GM19395 (cell line): Measurements from ENCODE around the gene NXN.
"Not testable (repeated sequence)": the region's sequence is repeated elsewhere in the genome, so short reads cannot be mapped to it uniquely, and the experiment has no call there.

Source experiments
- ATAC-seq: cut with Tn5 transposase; IDR thresholded peaks from one replicate; pipeline ENCODE4 v1.9.1; 2021; ENCODE audit warnings: mild to moderate bottlenecking, moderate library complexity; ENCODE audit not compliant: unreplicated experiment

The NXN gene

DNA sequence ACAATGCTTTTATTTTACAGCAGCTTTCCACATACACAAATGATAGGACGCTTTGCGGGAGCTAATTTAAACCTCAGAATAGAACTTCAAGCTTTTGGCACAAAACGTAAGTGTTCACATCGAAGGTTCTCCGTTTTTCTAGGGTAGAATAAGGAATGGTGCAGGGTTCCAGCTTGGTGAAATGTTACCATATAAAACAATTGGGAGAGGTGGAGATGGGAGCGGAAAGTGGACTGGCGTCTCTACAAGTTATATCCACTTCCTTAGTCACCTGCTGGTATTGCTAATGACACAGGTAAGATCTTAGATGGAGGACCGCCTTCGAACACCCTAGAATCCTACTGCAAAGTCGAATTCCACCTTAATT, 1.7 kb upstream of the NXN start:
- ATAC-seq = no peak

DNA sequence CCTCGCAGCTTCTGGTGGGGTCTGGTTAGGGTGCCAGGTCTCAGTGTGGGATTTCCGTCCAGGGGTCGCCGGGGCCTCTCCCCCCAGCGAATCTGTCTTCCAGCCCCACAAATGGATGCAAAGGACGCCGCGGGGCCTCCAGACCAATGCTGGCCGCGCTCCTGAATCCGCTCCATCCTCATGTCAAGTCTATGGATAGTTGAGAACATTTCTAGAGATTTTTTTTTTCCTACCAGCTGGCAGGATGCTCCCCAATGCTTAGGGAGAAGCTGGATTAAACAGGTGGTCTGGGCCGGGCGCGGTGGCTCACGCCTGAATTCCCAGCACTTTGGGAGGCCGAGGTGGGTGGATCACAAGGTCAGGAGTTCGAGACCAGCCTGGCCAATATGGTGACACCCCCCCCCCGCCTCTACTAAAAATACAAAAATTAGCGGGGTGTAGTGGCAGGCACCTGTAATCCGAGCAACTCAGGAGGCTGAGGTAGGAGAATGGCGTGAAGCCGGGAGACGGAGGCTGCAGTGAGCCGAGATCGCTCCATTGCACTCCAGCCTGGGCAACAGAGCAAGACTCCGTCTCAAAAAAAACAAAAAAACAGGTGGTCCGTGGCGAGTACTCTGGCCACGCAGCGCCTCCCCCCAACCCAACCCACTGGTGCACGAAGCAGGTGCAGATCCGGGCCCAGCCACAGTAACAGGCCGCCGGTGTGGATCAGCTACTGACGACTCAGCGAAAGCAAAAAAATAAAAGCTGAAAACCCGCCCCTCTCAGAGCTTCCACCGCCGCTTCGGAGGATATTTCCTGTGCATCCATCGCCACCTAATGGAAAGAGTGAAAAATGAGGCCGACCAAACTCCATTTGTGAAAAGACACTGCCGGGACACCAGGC, 1.1 kb upstream of the NXN start:
- ATAC-seq = peak; percentile 63

DNA sequence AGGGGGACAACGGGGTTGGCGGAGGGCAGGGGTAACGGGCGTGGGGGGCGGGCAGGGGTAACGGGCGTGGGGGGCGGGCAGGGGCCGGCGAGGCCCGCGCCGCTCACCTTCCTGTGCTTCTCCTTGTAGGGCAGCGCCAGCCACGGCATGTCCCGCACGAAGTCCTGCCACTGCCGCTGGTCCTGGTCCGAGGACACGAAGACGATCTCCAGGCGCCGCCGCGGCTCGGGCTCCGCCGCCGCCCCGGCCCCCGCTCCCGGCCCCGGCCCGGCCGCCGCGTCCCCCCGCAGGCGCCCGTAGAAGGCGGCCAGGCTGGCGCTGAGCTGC, 401 bp downstream of the NXN start:
- ATAC-seq = peak; percentile 50

DNA sequence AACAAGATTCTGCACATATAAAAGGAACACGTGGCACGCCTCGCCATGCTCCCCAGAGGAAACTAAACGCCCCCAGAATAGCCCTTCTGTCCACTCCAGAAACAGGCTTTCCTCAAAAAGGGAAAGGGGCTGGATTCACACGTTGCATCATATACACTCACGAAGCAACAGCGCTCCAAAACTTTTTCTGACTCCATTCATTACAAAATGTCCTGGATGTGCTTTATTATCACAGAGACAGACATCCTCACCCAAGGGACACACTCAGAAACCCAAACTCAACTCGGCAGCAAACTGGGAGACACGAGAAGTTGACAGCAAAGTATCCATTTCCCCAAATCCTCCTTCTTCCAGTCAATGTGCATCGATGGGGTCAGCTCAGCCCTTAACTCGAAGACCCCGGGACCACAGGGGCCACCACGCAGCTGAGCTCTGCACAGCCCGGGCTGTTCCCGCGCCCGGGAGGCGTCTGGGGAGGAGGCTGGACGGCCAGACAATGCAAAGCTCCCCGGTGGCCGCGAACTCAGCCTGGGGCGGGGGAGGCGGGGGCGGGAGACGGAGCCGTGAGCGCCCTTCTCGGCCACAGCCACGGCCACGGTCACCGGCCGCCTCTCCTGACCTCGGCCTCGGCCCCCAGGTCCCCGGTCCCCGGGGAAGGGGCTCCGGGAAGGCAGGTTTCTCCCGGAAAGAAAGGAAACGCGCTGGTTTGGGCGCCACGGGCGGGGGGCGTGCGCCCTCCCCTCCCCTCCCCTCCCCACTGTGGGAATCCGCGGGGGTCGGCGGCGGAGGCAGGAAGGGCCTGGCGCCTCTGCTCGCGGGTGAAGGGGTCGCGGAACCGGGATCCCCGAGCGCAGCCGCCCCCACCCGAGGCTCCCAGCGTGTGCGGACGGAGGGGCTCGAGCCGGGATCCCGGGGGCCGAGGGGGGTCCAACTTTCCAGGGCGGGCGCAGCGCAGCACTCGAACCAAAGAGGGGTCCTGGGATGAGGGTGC, 1.2 kb downstream of the NXN start:
- ATAC-seq = no peak

DNA sequence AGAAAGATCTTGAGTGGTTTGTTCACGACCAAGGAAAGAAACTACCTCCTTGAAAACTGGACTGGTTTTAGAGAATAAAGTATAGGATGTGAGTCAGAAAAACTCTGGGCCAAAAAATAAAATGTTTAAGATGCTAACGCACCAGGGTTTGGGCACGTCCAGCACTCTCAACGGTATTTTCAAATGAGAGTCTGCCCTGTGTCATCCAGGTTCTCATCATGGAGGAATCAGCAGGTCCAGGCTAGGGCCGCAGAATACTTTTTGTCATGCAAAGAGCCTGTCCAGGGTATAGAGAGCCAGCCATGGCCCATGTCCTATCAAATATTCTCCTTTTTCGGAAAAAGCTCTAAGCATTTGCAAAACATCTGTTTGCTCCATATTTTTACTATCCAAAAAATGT, 2.4 kb downstream of the NXN start:
- no peak for ATAC-seq

DNA sequence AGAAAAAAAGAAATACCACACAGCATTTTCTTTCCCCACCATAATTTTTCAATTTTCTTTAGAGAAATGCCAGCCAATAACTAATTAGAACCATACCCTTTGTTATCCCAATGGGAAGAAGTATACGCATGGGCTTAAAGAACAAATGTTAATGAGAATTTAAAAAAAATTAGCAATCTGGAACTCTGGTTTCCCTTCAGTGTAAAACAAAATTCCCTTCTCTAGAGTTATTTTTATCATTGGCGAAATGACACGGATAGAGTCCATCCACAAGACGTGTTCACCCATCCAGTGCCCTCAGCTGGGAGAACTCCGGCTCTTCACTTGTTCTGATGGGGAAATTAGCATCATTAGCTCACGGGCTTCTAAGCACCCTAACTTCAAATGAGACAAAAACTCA, 3.3 kb downstream of the NXN start:
- ATAC-seq = no peak

DNA sequence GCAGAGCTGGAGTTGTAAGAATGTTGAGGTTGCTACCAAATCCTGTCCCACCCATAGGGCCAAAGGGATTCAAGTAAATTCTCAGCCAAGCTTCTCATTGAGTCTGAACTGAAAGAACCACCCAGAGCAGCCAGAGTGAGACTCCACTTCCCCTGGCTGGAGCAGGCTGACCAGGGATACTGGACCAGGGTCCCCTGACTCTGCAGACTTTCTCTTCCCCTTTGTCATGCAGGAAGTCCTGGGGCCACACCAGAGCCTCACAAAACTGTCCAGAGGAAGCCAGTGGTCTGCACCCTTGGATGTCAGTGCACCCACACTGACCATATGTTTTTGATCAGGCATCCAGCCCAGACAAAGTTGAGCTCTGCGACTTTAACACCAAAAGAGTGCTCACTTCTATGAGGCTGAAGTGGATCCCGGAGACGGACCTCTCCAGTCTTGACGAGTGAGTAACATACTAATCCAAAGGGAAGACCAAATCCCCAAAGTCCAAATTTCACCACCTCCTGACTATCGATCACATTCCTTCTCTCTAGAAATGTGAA, 4.1 kb downstream of the NXN start:
- no peak for ATAC-seq

DNA sequence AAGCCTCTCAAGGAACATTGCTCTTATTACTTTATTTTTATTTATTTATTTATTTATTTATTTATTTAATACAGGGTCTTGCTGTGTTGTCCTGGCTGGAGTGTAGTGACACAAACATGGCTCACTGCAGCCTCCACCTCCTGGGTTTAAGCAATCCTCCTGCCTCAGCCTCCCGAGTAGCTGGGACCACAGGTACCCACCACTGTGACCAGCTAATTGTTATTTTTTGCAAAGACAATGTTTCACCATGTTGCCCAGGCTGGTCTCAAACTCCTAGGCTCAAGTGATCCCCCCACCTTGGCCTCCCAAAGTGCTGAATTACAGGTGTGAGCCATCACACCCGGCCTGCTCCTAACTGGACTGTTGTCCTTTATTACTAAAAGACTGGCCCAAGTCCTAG, 4.8 kb downstream of the NXN start:
- ATAC-seq = not testable (repeated sequence)

DNA sequence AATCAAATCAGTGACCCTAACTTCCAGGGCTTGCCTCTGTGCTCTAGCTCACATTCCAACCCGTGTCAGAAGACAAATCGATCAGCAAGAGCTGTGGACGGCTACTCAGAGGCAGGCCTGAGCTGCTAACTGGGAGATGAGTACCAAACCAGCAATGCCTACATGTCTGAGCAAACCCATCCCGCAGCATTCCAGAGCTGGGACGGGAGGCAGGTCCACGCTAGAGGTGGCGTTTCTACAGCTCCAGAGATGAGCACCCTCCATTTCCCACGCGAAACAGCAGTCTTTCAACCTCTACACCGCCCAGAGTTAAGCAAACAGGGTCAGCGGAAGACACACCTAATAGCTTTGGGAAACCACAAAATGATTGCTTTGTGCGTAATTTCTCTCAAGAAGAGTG, 6.5 kb downstream of the NXN start:
- ATAC-seq = no peak

DNA sequence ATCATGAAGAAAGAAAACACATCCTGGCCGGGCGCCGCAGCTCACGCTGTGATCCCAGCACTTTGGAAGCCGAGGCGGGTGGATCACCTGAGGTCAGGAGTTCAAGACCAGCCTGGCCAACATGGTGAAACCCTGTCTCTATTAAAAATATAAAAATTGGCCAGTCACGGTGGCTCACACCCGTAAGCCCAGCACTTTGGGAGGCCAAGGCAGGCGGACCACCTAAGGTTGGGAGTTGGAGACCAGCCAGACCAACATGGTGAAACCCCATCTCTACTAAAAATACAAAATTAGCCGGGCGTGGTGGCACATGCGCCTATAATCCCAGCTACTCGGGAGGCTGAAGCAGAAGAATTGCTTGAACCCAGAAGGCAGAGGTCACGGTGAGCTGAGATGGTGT, 7.7 kb downstream of the NXN start:
- ATAC-seq = not testable (repeated sequence)

DNA sequence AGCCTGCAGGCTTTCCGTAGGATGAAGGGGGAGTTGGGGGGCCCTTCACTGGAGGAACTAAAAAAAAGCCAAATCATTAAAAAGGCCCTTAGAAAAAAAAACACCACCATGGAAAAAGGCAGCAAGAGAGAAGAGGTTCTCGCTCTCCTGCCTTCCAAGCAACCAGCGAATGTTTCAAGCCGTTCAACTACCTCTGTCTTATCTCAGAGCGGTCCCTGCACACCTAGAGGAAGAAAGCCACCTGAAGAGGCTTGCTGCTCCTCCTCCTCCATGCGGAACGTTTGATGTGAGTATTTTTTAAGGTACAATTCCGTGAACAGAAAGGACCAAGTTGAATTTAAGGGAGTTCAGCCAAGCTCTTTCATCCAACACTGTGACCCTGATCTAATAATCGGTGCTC, 9.2 kb downstream of the NXN start:
- no peak for ATAC-seq

DNA sequence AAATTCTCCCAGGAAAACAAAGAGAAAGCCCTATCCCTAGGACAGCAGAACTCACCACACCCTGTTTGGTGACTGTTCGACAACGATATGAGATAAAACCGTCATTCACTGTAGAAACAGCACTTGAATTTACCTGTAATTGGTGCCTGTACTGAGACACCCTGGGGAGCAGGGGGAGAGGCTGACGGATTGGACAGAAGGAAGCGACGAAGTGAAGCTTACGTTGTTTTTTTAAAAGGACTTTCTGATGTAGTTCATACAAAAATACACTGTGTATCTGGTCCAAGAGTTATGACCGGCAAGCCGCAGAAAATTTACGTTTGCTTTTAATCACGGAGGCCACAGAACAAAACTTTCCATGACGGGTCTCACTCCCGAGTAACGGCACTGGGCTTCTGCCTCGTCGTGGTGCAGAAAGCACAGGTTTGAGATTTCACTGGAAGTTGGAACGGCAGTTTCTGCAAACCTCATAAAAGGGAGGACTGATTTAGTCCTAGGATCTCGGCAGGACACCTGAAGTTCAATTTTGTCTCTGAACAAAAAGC, 9.7 kb downstream of the NXN start:
- no peak for ATAC-seq

DNA sequence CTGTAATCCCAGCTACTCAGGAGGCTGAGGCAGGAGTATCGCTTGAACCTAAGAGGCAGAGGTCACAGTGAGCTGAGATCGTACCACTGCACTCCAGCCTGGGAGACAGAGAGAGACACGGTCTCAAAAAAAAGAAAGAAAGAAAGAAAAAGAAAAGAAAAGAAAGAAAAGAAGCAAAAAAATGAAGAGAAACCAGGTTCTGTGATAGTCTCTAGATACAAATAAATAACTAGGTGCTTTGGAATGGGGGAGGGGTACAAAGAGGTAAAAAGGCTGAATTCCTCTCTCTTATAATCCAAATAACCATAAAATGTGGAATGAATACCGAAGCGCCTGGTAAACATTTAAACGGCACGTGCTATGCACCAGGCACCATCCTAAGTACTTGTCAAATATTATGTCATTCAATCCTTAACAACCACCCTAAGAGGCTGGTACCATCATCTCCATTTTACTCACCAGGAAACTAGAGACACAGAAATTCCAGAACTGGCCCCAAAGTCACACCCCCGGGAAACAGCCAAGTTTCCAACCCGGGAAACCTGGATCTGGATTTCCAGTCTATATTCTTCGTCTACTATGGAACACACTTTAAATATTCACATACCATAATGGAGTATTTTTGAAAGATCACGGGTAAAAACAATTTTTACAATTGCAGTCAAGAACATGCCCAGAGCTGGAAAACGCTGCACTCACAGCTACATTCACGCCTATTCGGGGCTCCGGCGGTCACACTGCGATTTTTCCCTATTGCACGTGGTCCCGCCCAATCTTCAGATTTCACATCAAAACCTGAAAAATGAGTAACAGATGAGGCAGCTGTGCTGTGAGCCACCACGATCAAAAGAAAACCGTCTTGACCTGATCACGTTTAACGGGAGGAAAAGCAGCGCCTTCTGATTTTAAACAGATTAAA, 10.5 kb downstream of the NXN start:
- ATAC-seq = no peak

DNA sequence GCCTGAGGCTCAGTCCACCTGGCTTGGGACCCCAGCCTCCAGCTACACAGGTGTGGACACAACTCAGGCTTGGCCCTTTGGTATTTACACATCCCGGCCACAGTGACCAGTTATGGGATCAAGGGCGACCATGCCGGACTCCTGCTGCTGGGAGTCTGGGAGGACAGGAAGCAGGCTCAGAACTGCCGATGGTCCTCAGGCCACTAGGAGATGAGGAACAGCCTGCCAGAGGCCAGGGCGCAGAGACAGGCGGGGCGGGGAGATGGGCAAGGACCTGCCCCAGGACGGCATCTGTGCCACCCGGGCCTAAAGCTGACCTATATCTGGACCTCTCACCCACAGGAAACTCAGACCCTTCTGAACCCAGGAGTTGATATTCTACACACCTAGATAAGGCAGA, 12.5 kb downstream of the NXN start:
- no peak for ATAC-seq

DNA sequence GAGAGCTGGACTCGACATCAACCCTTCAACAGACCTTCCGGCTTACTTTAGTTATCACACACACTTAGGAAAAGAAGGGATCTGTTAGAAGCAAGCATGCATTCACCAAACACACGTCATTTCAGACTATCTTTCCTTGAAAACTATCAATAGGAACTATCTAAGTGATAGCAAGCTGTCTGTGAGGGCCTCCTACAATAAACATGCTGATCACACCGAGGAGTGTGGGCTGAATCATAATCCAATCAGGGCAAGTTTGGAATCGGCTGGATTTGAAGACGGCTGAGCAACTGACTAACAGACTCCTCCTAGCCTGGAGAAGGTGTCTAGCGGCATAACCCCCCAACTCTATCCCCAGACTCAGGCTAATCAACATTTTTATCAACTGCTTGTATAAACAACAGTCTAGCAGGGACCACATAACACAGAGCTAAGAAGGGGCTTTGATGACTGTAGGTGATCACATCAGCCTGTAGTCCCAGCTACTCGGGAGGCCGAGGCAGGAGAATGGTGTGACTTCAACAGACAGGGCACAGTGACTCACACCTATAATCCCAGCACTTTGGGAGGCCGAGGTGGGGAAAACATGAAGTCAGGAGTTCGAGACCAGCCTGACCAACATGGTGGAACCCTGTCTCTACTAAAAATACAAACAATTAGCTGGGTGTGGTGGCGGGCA, 14.1 kb downstream of the NXN start:
- no peak for ATAC-seq

DNA sequence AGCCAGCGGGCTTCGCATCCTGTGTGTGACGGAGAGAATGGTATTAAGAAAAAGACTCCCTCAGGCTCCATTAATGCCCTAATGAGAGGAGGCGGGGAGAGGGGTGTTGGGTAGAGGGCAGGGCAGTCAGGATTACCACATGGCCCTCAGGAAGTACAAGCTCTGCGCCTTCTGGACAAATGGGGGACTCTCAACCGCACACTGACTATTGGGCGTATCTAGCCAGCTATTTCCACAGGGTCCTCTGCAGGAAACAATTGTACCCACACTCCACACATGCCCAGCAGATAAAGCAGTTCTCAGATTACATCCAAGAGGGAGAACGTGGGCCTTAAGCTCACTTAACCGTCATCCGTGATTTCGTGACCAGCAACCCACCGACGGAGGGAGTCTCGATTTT, 14.7 kb downstream of the NXN start:
- no peak for ATAC-seq

DNA sequence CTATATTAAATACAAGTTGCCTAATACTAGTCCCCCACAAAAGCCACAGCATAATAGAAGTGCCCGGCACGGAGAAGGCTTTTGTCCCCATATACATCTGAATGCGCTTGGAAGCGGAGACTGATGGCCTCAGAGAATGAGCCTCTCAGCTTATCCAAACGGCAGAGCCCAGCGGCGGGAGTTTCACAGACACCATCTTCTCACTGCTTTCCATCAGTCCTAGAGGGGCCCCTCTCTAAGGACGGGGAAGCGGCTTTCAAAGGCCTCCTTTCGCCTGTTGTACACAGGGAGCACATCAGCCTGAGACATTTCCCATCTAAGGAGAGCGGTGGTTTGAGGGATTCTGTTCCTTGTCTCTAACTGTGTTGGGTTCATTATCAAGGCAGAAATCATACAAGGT, 16.9 kb downstream of the NXN start:
- ATAC-seq = no peak

DNA sequence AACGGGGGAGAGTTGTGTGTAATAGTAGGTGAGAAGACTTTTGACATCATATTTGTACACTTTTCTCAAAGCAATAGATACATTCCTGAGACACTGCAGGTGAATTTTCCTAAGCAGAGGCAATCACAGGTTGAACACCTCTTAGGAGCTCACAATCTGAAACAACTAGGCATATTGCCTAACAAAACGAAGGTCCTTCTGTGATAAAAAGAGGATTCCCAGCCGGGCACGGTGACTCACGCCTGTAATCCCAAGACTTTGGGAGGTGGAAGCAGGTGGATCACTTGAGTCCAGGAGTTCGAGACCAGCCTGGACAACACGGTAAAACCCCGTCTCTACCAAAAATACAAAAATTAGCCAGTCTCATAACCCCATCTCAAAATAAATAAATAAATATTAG, 17.4 kb downstream of the NXN start:
- ATAC-seq = no peak

DNA sequence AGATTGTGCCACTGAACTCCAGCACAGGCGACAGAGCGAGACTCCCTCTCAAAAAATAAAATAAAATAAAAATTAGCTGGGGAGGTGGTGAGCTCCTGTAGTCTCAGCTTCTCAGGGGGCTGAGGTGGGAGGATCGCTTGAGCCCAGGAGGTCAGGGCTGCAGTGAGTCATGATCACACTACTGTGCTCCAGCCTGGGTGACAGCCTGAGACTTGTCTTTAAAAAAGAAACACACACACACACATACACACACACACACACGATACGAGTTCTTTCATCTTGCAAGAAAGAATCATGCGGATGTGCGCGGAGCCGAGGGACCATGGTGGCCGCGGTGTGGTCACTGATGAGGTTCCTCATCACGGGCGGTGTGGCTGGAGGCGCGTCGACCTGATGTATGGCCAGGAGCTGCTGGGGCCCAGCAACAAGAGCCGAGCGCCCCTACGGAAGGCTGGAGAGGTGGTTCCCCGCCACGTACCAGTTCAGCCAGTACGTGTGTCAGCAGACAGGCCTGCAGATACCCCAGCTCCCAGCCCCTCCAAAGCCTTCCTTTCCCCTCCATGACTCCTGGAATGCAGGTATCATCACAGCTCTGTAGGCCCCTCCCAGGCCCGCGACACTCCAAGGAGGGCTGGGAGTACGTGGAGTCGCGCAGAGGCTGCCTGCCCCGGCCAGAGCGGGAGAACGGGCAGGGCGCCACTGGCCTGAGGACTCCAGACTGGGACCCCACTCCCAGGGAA, 20.7 kb downstream of the NXN start:
- ATAC-seq = no peak
